HG03378 (cell line): ENCODE measurements around the gene PFKL.
"Not testable (repeated sequence)": the region's sequence is repeated elsewhere in the genome, so short reads cannot be mapped to it uniquely, and the experiment has no call there.

Experiments
- ATAC-seq: cut with Tn5 transposase; IDR thresholded peaks from one replicate; pipeline ENCODE4 v1.9.1; 2021; ENCODE audit warnings: mild to moderate bottlenecking, moderate library complexity; ENCODE audit not compliant: unreplicated experiment

Gene PFKL

GRCh38 chr21:44275041-44275440 is 24.8 kb upstream of the PFKL start:
- no peak for ATAC-seq

- ATAC-seq = no peak
Observed at GRCh38 chr21:44279354-44280260, 20.2 kb upstream of the PFKL start.

- ATAC-seq = no peak
Observed at GRCh38 chr21:44281801-44282200, 18.1 kb upstream of the PFKL start.

- ATAC-seq = no peak
Observed at GRCh38 chr21:44282370-44282769, 17.5 kb upstream of the PFKL start.

- ATAC-seq = not testable (repeated sequence)
Observed at GRCh38 chr21:44283211-44283785, 16.6 kb upstream of the PFKL start.

GRCh38 chr21:44283948-44284347 is 15.9 kb upstream of the PFKL start:
- ATAC-seq = no peak

- no peak for ATAC-seq
Observed at GRCh38 chr21:44285138-44285992, 14.5 kb upstream of the PFKL start, which contains the start of gene AIRE. TSS of gene AIRE (plus strand) at chr21:44285876. CDS start at chr21:44286007, 131 bp downstream.

- no peak for ATAC-seq
Observed at GRCh38 chr21:44286086-44286715, 13.7 kb upstream of the PFKL start.

- ATAC-seq = no peak
Observed at GRCh38 chr21:44286716-44287632, 12.9 kb upstream of the PFKL start.

GRCh38 chr21:44288251-44289110 is 11.4 kb upstream of the PFKL start:
- no peak for ATAC-seq

GRCh38 chr21:44289381-44290010 is 10.4 kb upstream of the PFKL start:
- no peak for ATAC-seq

GRCh38 chr21:44290327-44291077 is 9.4 kb upstream of the PFKL start:
- no peak for ATAC-seq

GRCh38 chr21:44291078-44291935 is 8.5 kb upstream of the PFKL start:
- ATAC-seq = no peak

- no peak for ATAC-seq
Observed at GRCh38 chr21:44291936-44292811, 7.7 kb upstream of the PFKL start.

GRCh38 chr21:44292812-44293195 is 7.0 kb upstream of the PFKL start:
- no peak for ATAC-seq
